ENCODE results near the gene UQCRH.

Gene UQCRH

DNA sequence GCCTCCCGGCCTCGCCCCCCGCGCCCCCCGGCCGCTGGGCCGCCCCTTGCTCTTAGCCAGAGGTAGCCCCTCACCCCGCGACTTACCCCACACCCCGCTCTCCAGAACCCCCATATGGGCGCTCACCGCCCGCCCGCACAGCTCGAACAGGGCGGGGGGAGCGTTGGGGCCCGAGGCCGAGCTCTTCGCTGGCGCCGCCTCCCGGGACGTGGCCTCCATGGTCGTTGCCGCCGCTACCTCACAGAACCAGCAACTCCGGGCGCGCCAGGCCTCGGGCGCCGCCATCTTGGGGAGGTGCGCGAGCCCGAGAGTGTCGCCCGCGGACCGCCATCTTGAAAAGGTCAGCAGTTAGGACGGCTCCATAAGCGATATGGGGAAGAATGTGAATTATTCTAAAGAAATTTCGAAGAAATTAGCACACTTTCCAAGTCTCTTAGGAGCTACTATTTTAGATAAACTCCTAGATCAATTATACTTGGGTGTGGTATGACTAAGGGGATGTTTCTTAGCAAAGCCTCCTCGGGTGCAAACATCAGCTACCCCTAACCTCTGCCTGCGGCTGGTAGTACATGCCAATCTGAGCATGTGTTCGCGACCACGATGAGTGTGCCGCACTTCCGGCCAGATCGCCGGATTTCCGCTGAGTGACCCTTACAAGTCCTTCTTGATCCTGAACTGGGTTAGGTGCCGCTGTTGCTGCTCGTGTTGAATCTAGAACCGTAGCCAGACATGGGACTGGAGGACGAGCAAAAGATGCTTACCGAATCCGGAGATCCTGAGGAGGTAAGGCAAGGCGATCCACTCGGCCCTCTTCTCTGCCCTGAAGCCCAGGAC lies at the start of gene UQCRH, which contains the start of gene LRRC41:
UQCRH (plus strand) TSS at position 661 of the 834 bp plus-strand sequence; CDS start at position 730, 69 bp downstream.
LRRC41 (minus strand) TSS at position 579 of the 834 bp plus-strand sequence; CDS start at position 285, 294 bp downstream.
- DNase-seq = peak; percentile 78 to 99

- DNase-seq = no peak
These were observed 48.8 kb upstream of the UQCRH start for GRCh38 chr1:46254668-46255067.

DNA sequence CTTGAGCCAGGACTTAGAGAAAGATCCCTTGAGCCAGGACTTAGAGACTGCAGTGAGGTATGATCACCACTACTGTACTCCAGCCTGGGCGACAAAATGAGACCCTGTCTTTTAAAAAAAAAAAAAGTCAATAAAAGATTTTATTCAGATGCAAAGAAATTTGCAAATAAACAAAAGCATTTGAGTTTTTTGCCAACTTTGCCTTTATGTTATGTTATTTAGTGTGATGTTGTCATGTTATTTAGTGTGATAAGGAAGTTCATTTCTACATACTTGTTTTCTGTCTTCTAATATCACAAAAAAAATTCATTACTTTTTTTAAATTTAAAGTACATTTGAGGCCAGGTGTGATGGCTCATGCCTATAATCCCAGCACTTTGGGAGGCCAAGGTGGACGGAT lies 47.0 kb upstream of the UQCRH start:
- DNase-seq = no peak

GRCh38 chr1:46262508-46262907 lies 41.0 kb upstream of the UQCRH start:
- DNase-seq = no peak

GRCh38 chr1:46263146-46263545 lies 40.4 kb upstream of the UQCRH start:
- no peak for DNase-seq

DNA sequence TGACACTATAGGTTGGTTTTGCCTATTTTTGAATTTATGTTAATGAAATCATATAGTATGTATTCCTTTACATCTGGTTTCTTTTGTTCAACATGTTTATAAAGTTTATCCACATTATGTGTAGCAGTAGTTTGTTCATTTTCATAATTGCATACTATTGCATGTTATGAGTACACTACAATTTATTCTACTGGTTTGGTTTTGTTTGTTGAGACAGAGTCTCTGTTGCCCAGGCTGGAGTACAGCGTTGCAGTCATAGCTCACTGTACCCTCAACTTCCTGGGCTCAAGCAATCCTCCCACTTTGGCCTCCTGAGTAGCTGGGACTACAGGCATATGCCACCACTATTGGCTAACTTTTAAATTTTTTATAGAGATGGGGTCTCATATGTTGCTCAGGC lies 34.9 kb upstream of the UQCRH start:
- no peak for DNase-seq

GRCh38 chr1:46274225-46275029 lies 29.1 kb upstream of the UQCRH start:
- no peak for DNase-seq

DNA sequence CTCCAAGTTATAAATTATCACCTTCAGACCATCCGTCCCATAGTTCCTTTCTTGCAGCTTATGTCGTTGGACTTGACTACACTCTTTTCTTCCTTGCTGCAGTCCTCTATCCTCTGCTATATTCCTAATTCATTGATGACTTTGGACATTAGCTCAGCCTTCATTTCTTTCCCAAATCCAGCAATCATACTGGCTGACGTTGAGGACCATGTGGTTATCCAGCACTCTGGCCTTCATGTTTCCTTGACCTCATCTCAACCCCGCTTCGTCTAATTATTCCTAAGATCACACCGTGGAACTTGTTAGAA lies 28.5 kb upstream of the UQCRH start:
- DNase-seq = no peak

DNA sequence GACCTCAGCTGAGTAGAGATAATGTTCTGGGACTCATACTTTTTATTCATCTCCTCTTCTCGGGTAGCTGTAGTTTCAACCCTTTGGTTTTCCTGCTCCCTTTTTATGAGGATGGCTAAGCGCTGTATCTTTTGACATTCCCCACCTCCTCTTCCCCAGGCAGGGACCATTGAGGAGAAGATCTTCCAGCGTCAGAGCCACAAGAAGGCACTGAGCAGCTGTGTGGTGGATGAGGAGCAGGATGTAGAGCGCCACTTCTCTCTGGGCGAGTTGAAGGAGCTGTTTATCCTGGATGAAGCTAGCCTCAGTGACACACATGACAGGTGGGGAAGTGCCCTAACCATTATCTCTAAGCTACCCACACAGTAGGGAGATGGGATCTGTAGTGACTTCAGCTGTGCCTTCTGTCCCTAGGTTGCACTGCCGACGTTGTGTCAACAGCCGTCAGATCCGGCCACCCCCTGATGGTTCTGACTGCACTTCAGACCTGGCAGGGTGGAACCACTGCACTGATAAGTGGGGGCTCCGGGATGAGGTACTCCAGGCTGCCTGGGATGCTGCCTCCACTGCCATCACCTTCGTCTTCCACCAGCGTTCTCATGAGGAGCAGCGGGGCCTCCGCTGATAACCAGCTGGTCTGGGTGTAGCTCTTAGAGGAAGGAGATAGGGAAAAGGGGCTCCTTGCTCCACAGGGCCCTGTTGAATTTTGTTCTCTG lies 25.7 kb upstream of the UQCRH start:
- DNase-seq = no peak

DNA sequence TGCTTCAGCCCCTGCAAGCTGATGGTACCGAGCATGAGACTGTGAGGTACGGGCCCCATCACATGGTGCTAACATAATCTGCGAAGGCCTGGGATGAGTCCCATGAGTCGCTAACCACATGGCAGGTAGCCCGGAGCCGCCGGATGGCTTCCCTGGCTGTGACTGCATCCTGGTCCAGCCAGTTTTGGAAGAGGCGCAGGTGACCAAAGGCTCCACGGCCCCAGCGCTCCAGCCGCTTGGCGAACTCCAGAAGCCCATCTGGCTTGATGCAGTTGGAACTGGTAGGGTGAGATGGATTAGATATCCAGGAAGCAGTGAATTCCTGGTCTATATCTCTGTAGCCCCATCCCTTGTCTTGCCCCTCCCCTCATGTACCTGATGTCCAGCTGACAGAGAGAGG lies 24.7 kb upstream of the UQCRH start:
- DNase-seq = no peak

DNA sequence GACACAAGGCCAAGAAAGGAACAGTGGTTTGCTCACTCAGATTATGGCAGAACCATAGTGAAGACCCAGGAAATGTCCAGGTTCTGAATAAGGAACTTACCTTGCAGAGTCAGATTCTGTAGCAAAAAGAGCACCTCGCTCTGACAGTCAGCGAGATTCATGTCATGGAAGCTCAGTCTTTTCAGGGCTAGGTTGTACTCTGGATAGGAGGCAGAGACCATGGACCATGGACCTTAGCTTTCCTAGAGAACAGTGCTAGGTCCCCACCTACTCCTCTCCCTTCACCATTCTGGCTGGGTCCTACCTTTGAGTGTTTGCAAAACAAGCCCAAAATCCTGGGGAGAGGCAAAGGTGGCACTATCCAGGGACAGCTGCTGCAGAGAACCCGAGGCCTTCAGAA lies 23.4 kb upstream of the UQCRH start:
- DNase-seq = no peak

GRCh38 chr1:46281021-46281420 lies 22.5 kb upstream of the UQCRH start:
- no peak for DNase-seq

- DNase-seq = no peak
These were observed 19.4 kb upstream of the UQCRH start for GRCh38 chr1:46284058-46284457.

DNA sequence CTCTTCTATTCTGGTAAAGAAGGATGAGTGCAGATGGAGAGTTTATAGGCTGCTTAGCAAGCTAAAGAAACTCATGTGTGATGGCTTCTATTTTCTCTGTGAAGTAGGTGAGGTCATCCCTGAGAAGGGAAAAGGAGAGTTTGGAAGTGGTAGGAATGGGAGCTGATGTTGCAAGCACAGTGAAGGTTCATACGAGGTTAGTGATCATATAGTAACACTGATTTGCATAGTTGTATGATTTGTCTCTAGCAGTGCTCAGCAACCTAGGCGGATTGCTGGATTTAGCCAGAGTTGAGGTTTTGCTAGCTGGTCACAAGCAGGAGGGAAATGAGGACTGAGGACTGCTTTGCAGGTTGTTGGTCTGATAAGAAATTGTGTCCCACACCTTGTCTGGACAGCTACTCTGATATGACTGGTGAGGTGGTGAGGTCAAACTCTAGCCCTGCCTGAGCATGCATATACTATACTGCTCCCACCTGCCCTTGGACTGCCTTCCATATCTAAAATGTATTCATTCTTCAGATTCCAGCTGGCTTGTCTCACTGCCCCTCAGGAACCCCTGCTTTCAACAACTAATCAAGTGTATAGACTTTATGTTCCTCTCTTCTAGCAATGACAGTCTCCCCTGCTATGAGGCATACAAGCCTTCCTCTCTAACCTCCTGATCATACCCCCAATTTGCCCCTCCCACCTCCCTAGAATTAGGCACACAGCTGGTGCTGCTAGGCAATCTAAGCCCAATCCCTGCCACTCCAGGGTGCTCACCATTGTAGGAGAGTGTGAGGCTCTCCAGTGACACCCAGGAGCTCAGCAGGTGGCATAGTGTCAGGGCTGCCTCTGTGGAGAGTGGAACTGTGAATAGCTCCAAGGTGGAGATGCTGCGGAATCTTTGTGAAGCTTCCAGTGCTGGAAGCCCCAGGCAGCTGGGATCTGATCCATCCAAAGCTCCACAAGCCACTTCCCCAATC lies 18.6 kb upstream of the UQCRH start:
- no peak for DNase-seq

DNA sequence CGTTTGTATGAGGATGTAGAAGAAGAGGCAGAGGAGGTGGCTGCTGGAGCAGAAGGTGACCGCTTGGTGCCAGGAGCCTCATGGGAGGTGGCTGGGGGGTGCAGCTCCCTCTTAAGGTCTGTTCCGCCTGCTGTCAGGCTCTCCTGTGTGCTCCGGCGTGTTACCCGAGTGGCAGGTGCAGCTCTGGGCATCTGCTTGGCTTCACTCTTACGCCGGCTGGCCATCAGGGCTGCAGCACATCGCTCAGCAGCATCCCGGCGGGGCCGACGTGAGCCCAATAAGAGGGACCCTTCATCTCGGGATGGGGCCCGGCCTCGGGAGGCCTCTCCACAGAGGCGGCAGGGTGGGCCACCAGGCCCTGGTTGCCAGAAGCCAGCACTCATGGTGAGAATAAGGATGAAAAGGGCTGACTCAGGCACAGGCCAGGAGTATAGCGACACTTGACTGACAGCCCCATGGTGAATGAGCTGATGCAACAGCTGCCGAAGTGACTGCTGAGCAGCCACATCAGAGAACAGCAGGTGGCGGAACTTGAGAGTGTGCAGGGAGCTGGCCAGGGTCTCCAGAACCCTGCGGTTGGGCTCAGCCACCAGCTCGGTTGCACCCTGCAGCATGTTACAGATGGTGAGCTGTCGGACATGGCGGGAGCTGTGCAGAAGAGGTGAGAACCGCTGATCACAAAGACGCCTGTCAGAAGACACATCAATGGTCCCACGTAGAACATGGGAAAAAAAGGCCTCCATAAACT lies 17.6 kb upstream of the UQCRH start:
- DNase-seq = peak; percentile 77 to 87

DNA sequence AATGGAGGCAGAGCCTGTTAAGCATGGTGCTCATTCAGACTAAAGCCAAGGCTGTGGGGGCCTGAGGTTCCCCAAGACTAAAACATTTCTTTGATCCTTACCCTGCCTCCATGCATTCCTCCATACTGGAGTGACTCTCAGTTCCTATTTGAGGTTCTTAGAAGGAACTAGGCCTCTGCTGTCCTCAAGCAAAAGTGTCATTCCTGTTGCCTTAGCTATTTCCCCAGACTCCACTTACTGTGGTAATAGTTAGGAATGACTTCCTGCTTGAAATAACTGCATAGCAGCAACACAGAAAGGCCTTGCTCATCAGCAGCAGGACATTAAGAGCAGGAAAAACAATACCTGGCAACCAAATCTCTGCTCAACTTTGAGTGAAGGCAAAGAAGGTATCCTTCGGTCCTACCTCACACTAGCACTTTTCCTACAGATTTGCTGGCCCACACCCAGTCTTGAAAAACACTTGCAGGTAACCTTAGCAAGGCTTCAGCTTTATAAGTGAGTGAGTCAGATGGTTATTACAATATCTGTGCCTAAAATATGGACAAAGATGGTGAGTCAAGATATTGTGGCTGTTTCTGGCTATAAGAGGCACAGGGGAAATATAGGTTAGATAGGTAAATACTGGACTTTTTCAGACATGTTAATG lies 14.9 kb upstream of the UQCRH start:
- no peak for DNase-seq

GRCh38 chr1:46289134-46289494 lies 14.4 kb upstream of the UQCRH start:
- no peak for DNase-seq

DNA sequence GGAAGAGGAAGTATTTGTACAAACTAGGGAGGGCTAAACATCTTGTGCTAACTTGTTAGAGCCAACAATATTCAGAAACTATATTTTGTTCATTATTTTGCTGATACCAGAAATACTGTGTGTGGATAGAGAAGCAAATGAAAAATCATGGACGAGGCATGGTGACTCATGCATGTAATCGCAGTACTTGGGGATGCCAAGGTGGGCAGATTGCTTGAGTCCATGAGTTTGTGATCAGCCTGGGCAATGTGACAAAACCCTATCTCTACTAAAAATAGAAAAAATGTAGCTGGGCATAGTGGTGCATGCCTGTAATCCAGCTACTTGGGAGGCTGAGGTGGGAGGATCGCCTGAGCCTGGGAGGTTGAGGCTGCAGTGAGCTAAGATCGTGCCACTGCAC lies 13.5 kb upstream of the UQCRH start:
- DNase-seq = no peak

GRCh38 chr1:46295306-46295705 lies 8.2 kb upstream of the UQCRH start:
- no peak for DNase-seq

DNA sequence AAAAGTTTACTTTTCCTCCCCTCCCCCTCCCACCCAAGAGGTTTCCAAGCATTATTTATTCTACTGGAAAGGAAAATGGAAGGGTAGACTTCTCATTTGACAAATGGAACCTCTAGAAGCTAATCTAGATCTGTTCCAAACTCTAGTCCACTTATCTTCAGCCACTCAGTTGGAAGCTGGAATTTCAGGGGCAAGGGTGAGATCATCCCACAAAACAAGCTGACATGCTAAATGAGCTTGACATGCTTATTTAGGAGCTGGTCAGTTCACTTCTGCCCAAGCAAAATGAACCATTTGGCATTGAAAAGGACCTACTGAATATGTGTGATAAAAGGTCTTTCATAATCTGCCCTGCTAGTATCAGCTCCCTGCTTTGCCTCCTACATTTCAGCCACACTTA lies 5.1 kb upstream of the UQCRH start:
- DNase-seq = no peak

Data from NCI-H187 (cell line).